ENCODE data around the gene VEGFB. TPM values are rescaled to one million over a fixed set of nuclear protein-coding genes. Genes with fewer than 3 reads are reported as not detected.

The VEGFB gene
- total RNA-seq, 2 donors from 2014 or later, result 74.1 to 83.5 TPM

DNA sequence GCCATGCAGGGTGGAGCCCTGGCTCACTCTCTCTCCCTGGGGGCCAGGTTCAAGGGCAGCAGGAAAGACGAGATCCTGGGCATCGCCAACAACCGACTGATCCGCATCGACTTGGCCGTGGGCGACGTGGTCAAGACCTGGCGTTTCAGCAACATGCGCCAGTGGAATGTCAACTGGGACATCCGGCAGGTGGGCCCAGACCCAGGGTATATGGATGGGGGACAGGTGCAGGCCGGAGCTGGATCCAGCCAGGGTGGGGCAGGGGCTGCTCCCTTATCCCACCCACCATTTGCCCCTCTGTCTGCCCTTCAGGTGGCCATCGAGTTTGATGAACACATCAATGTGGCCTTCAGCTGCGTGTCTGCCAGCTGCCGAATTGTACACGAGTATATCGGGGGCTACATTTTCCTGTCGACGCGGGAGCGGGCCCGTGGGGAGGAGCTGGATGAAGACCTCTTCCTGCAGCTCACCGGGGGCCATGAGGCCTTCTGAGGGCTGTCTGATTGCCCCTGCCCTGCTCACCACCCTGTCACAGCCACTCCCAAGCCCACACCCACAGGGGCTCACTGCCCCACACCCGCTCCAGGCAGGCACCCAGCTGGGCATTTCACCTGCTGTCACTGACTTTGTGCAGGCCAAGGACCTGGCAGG lies 11.3 kb upstream of the VEGFB start:
- Mint-ChIP-seq H3K9me3 (no peaks in the 10 kb centered on the region), H3K4me3 (no peak overlapping the region), H3K4me1 (no peaks in the 10 kb centered on the region), H3K27me3 (no peaks in the 10 kb centered on the region), H3K36me3 (ENCODE audit: low read depth) (peaks cover 71% of the 10 kb centered on the region), H3K27ac (no peak overlapping the region)
- ATAC-seq (replicated peaks), result no peak

DNA sequence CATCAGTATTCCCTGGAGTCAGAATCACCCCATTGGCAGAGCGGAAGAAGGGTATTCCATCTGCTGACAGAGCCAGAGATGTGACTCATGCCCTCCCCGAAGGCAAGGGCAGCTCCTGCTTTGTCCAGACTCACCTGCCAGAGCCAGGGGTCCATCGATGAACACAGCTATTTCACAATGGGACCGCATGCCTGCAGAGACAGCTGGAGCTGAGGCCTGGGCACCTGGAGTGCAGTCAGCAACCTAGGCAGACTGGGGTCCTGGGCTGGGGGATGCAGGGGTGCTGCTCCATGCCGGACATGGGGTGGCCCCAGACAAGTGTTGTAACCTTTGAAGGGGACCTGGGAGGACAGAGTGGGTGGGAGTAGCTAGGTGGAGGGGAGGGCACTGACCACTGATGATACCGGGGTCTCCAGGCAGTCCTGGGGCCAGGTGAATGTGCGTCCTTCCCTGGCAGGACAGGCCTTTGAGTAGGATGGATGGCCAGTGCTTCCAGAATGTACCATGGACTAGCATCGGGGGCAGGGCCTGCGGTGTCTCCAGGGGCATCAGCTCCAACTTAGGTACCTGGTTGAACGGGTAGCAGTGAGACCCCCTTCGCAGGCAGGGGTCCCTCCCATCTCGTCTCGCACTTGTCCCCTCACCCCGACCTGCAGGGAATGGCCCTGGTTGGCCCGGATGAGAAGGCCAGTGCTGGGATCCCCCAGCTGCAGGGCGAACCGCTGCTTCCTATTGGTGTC lies 10.1 kb upstream of the VEGFB start:
- Mint-ChIP-seq H3K27ac (peak overlapping the region; percentile 67), H3K4me3 (peak overlapping the region; percentile 91), H3K36me3 (ENCODE audit: low read depth) (peaks cover 71% of the 10 kb centered on the region), H3K4me1 (no peaks in the 10 kb centered on the region), H3K27me3 (no peaks in the 10 kb centered on the region), H3K9me3 (no peaks in the 10 kb centered on the region)
- ATAC-seq (replicated peaks), result no peak

DNA sequence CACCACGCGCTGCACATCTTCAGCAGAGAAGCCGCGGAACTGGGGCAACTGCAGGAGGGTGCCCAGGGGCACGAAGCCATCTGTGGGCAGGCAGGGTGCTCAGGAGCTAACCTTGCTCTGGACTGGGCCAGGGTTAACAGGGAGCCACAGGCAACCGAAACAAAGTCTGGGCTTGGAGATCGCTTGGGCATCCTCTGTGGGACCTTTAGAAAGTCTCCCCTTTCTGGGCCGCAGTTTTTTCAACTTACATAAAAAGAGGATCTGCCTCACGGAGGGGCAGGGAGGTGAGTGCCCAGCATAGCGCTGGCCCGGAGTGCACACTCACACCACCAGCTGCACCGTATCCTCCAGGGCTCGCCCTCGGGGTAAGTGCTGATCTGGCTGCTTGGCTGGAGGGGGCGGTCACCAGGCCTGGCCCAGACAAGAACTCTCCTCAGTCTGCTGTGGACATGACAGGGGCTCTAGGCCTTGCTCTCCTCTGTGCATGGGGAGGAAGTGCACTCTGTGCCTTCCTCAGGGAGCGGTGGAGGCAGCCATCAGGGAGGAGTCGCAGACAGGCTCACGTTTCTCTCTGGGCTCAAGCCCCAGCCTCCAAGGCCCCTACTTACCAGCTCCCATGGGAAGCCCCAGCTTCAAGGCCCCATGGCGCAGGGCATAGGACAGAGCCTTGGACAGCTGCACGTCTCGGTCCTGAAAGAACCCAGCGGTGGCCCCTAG lies 9.3 kb upstream of the VEGFB start:
- H3K27me3 Mint-ChIP-seq, result no peaks in the 10 kb centered on the region
- no peaks in the 10 kb centered on the region for H3K4me1 Mint-ChIP-seq
- peak overlapping the region; percentile 91 for H3K4me3 Mint-ChIP-seq
- H3K36me3 Mint-ChIP-seq (ENCODE audit: low read depth), result peaks cover 71% of the 10 kb centered on the region
- ATAC-seq (replicated peaks), result no peak
- H3K9me3 Mint-ChIP-seq, result no peaks in the 10 kb centered on the region
- H3K27ac Mint-ChIP-seq, result peak overlapping the region; percentile 67

DNA sequence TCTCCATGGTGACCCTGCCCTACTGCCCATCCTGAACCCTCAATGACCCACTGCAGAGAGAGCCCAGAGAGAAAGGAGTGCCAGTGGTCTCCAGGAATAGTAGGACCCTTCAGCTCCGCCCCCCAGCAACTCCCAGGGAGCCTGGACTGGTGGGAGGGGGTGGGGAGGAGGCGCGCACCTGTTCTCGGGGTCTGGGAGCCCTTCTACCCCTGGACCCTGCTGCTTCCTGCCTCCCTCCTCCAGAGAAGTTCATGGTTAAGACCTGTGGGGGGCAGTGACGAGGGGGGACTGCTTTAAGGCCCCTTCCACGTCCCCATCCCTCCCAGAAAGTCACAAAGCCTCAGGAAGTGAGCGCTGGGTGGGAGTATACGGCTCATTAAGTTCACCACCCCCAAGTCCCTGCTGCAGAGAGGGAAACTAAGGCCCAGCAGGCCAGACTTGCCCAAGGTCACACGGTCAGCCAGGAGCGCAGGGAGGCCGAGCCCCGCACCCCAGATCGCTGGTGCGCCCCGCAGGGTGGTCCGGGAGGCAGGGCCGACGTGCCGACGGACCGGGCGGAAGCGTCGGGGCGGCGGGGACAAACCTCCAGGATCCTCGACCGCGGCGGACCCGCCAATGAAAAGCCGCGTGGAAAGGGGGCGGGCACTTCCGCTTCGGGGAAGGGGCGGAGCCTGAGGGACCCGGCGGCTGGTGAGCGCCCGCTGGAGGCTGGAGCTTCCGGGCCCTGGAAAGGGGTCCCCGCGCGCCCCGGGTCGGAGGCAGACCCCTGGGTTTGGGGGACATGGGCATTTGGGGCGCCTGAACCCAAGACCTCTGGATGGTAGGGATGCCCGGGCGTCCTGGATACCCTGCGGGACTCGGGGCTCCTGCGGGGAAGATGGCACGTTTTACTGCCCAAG lies 8.5 kb upstream of the VEGFB start, which contains the start of the genes NUDT22 and TRPT1:
TSS of gene NUDT22 (plus strand) at position 667 of the 899 bp plus-strand sequence. CDS start 379 bp downstream, outside the sequence.
TSS of gene TRPT1 (minus strand) at position 579 of the 899 bp plus-strand sequence. CDS start at position 253, 326 bp downstream.
- peak; percentile 77 for ATAC-seq (replicated peaks)
- no peaks in the 10 kb centered on the region for H3K4me1 Mint-ChIP-seq
- peaks cover 64% of the 10 kb centered on the region for H3K36me3 Mint-ChIP-seq (ENCODE audit: low read depth)

DNA sequence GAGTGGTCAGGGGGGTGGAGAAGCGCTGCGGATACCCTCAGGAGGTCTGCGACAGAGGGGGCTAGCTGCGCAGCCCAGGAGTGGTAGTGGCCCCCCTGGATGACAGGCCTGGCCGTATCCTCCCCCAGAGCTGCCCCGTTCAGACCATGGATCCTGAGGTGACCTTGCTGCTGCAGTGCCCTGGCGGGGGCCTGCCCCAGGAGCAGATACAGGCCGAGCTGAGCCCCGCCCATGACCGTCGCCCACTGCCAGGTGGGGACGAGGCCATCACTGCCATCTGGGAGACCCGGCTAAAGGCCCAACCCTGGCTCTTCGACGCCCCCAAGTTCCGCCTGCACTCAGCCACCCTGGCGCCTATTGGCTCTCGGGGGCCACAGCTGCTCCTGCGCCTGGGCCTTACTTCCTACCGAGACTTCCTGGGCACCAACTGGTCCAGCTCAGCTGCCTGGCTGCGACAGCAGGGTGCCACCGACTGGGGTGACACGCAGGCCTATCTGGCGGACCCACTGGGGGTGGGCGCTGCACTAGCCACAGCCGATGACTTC lies 7.8 kb upstream of the VEGFB start:
- Mint-ChIP-seq H3K9me3 (no peaks in the 10 kb centered on the region), H3K4me1 (no peaks in the 10 kb centered on the region)
- peak; percentile 66 for ATAC-seq (replicated peaks)

More for the DNA sequence above, 8.5 kb upstream of the VEGFB start, which contains the start of the genes NUDT22 and TRPT1:
- H3K27ac Mint-ChIP-seq, result peak within 1 kb of the TSS; percentile 85
- H3K4me3 Mint-ChIP-seq, result peak within 1 kb of the TSS; percentile 91
- no peaks in the 10 kb centered on the region for H3K9me3 Mint-ChIP-seq
- no peaks in the 10 kb centered on the region for H3K27me3 Mint-ChIP-seq

DNA sequence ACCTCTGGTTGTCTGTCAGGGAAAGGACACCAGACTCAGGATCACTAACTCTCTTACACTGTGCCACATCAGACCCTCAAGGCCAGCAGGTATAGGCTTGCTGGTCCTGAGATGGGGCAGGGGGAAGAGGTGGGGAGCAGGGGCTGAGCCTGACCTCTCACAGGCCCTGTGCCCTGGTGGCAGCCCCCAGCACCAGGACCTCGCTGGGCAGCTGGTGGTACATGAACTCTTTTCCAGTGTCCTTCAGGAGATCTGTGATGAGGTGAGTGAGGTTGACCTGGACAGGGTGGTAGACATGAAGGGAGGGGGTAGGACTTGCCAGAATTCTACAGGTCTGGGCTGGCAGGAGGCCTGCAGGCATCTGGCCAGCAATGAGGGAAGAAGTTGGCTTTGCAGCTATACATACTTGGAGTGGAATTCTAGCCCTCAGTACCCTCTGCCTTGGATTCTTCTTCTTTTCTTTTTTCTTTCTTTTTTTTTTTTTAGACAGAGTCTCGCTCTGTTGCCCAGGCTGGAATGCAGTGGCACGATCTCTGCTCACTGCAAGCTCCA lies 6.9 kb upstream of the VEGFB start:
- Mint-ChIP-seq H3K27ac (peak overlapping the region; percentile 85), H3K4me3 (peak overlapping the region; percentile 91), H3K4me1 (peaks cover 5% of the 10 kb centered on the region), H3K9me3 (no peaks in the 10 kb centered on the region), H3K36me3 (ENCODE audit: low read depth) (peaks cover 49% of the 10 kb centered on the region), H3K27me3 (no peaks in the 10 kb centered on the region)
- no peak for ATAC-seq (replicated peaks)

More for the DNA sequence above, 7.8 kb upstream of the VEGFB start:
- H3K36me3 Mint-ChIP-seq (ENCODE audit: low read depth), result peaks cover 58% of the 10 kb centered on the region
- H3K27me3 Mint-ChIP-seq, result no peaks in the 10 kb centered on the region
- H3K27ac Mint-ChIP-seq, result peak overlapping the region; percentile 85
- H3K4me3 Mint-ChIP-seq, result peak overlapping the region; percentile 91

DNA sequence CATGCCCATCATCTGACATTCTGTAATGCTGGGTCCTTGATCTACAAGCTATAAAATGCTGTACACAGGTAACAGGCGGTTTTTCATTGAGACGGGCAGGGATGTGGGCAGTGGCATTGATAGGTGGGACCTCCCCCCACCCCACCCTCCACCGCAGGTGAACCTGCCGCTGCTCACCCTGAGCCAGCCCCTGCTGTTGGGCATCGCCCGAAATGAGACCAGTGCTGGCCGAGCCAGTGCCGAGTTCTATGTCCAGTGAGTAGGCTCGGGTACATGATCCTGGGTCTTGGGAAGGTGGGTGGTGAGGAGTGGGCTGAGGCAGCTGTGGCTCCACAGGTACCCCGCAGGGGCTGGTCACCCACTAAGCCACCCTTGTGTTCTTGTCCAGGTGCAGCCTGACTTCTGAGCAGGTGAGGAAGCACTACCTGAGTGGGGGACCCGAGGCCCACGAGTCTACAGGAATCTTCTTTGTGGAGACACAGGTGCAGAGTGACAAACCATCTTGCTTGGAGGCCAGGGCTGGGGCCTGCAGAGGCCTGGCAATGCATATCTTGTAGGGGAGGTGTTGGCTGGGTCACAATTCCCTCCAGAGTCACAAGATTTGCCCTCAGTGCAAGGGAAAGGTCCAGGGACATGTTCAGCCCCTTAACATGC lies 5.2 kb upstream of the VEGFB start:
- Mint-ChIP-seq H3K4me1 (peaks cover 5% of the 10 kb centered on the region), H3K27me3 (no peaks in the 10 kb centered on the region), H3K4me3 (peak overlapping the region; percentile 91), H3K9me3 (no peaks in the 10 kb centered on the region), H3K27ac (peak overlapping the region; percentile 46), H3K36me3 (ENCODE audit: low read depth) (peaks cover 38% of the 10 kb centered on the region)
- no peak for ATAC-seq (replicated peaks)

DNA sequence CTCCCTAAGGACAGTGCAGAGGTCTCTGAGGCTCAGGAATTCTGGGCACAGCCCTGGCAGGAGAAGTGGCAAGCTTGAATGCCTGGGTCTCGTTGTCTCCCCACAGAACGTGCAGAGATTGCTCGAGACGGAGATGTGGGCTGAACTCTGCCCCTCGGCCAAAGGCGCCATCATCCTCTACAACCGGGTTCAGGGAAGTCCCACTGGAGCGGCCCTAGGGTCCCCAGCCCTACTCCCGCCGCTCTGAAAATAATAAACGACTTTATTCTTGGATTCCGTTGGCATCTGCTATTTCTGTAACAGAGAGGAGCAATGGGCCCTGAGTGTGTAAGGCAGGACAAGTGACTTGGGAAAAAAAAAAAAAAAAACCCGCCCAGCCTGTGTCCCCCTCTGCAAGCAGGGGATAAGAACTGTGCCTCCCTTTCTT lies 4.6 kb upstream of the VEGFB start:
- H3K4me1 Mint-ChIP-seq, result peaks cover 5% of the 10 kb centered on the region
- peaks cover 38% of the 10 kb centered on the region for H3K36me3 Mint-ChIP-seq (ENCODE audit: low read depth)
- no peaks in the 10 kb centered on the region for H3K27me3 Mint-ChIP-seq
- no peaks in the 10 kb centered on the region for H3K9me3 Mint-ChIP-seq
- no peak for ATAC-seq (replicated peaks)
- H3K27ac Mint-ChIP-seq, result peak overlapping the region; percentile 46
- H3K4me3 Mint-ChIP-seq, result peak overlapping the region; percentile 91

DNA sequence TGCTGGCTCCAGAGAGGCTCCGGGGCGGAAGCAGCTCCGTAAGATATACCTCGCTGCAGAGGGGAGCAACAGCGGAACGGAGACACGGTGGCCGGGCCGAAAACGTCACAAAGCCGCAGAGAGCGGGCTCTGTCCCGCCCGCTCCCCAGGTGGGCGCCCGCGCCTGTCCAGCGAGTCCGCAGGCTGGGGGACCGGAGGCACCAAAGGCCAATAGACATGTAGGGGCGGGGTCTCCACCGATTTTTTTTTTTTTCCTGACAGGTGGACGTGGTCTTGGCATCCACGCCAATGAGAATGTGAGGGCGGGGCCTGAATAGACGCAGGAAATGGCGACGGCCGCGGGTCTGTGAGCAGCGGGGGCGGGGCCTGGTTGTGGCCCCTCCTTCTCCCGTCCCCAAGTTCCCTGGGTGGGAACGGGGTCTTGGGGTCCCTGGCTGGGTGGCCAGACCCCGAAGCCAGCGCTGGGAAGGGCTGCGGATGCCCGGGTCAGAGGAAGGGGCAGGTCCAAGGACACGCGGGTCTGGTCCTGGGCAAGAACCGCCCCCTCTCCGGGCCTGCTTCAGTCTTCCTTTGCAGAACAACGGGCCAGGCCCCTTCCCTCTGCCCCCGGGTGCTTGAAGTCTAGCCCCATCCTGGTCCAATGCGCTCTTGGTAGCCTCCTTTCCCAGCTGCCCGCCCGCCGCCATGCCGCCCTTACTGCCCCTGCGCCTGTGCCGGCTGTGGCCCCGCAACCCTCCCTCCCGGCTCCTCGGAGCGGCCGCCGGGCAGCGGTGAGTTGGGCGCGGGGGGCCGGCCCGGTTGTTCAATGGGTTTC lies 4.0 kb upstream of the VEGFB start, which contains the start of gene DNAJC4:
TSS of gene DNAJC4 (plus strand) at position 378 of the 814 bp plus-strand sequence. CDS start at position 685, 307 bp downstream.
- Mint-ChIP-seq H3K4me3 (peak within 1 kb of the TSS; percentile 91), H3K4me1 (peaks cover 8% of the 10 kb centered on the region), H3K9me3 (no peaks in the 10 kb centered on the region), H3K27me3 (no peaks in the 10 kb centered on the region), H3K27ac (peak within 1 kb of the TSS; percentile 46), H3K36me3 (ENCODE audit: low read depth) (peaks cover 43% of the 10 kb centered on the region)
- peak; percentile 54 for ATAC-seq (replicated peaks)

DNA sequence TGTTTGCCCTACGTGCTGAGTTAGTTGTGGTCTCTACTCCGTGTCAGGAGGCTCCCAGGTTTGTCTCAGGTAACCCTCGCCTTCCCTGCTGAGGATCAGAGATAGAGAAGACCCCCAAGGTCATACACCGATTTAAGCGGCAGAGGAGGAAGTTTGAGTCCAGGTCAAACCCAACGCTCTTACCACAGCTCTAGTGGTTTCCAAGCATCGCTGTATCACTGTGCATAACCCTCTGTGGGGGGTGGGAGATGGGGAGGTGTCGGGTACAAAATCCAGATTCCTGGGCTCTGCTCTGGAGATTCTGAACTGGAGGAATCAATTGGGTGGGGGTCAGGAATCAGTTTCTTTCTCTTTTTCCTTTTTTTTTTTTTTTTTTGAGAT lies 3.4 kb upstream of the VEGFB start:
- no peak overlapping the region for H3K27ac Mint-ChIP-seq
- H3K4me1 Mint-ChIP-seq, result peaks cover 10% of the 10 kb centered on the region
- H3K4me3 Mint-ChIP-seq, result peak overlapping the region; percentile 91
- H3K36me3 Mint-ChIP-seq (ENCODE audit: low read depth), result peaks cover 47% of the 10 kb centered on the region
- no peaks in the 10 kb centered on the region for H3K27me3 Mint-ChIP-seq
- H3K9me3 Mint-ChIP-seq, result no peaks in the 10 kb centered on the region
- no peak for ATAC-seq (replicated peaks)

DNA sequence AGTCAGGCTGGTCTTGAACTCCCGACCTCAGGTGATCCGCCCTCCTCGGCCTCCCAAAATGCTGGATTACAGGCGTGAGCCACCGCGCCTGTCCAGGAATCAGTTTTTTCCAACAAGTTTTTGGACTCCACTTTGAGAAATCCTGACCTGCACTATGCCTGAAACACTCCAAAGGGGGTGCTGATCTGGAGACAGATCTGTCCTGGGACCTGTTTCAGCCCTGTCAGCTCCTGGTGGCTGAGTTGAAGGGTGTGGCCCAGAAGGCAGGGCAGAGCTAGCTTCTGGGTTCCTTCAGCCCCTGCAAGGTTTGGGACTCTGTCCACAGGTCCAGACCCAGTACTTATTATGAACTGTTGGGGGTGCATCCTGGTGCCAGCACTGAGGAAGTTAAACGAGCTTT lies 2.8 kb upstream of the VEGFB start:
- ATAC-seq (replicated peaks), result no peak
- peaks cover 44% of the 10 kb centered on the region for H3K36me3 Mint-ChIP-seq (ENCODE audit: low read depth)
- H3K27me3 Mint-ChIP-seq, result no peaks in the 10 kb centered on the region
- H3K4me3 Mint-ChIP-seq, result peak overlapping the region; percentile 91
- peaks cover 10% of the 10 kb centered on the region for H3K4me1 Mint-ChIP-seq
- H3K9me3 Mint-ChIP-seq, result no peaks in the 10 kb centered on the region
- H3K27ac Mint-ChIP-seq, result peak overlapping the region; percentile 63
